GOT3 (cell line): ENCODE measurements around the gene CBFA2T3.

Experiments
- DNase-seq: peaks from one replicate; lab custom pipeline; 2025; ENCODE audit warnings: mixed read lengths; lab: John Stamatoyannopoulos, UW

Gene CBFA2T3

DNA sequence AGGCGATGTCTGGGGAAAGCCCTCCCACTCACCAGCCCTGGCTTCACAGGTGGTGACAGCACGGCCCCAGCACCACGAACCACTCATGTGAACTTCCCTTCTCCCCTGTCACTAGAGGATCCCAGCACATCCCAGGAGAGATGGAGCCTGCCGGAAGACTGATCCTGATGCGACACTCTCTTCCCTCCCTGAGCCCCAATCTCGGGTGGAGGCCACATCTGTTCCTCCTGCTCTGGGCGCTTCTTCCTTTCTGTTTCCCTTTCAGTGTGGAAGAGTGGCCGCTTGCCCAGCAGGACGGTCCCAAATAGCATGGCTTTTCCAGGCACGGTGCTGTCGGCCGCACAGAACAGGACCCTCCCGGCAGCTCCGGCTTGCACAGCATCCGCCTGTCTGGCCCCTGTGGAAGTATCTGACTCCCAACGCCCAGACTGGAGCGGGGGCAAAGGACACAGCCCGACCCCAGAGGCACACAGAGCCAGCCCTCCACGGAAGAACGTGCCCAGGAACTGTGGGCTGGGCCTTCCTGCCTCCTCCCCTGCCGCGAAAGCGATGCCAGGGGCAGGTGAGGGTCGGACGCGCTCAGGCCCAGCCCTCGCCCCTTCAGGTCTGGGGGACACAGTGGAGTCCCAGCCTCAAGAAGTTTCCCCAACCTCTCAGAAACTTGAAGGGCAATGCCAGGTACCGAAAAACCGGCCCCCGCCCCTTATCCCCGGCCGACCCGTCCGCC, 37.6 kb downstream of the CBFA2T3 start:
- no peak for DNase-seq

DNA sequence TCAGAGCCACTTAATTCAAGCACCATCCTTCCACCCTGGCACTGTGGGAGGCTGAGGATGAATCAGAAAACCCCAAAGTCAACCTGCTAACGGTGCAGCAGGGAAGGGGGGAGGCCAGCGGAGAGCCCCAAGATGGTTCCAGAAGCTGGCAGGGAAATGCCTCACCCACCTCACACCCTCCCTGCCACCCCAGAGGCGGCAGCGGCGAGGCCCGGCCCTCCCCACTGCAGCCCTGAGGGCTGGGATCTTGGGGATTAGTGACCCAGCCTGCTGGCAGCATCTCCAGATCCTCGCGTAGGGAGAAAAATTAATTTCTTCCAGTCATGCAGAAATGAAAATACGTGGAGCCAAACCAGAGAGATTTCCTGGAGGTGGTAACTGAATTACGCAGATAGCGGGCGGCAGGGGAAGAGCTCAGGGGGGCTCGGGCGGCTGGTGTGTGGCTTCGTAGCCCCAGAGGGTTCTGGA, 38.2 kb downstream of the CBFA2T3 start:
- DNase-seq, result no peak

DNA sequence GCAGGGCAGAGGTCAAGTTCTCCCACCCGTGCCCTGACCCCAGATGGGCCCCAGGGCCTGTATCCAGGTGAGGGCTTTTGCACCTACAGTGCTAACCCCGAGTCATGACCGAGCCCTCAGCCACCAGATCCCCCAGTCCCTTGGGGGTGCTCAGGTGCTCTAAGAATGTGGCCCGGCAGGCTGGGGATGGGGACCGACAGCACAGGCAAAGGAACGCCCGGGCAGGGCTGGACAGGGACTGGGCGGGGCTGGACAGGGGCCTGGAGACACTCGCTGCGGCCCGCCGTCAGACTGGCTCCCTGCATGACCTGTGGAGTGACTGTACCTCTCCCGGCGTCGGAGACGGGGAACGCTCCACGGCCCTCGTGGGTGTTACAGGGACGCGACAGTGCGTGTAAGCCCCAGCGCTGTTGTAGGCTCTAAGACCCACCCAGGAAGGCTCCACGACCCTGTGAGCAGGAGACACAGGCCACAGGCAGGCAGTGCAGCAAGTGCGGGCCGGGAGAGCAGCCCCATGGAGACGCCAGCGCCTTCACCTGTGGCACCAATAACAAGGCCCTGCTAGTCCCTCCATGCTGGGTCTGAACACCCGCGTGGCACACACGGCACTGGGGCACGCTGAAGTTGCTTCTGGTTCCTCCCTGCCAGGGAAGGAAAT, 38.8 kb downstream of the CBFA2T3 start:
- DNase-seq, result no peak

- DNase-seq, result no peak
Measured at GRCh38 chr16:88937206-88937621, 39.8 kb downstream of the CBFA2T3 start.

- DNase-seq, result no peak
Measured at GRCh38 chr16:88936556-88937205, 40.3 kb downstream of the CBFA2T3 start.

GRCh38 chr16:88936008-88936555, 40.9 kb downstream of the CBFA2T3 start:
- DNase-seq, result no peak

DNA sequence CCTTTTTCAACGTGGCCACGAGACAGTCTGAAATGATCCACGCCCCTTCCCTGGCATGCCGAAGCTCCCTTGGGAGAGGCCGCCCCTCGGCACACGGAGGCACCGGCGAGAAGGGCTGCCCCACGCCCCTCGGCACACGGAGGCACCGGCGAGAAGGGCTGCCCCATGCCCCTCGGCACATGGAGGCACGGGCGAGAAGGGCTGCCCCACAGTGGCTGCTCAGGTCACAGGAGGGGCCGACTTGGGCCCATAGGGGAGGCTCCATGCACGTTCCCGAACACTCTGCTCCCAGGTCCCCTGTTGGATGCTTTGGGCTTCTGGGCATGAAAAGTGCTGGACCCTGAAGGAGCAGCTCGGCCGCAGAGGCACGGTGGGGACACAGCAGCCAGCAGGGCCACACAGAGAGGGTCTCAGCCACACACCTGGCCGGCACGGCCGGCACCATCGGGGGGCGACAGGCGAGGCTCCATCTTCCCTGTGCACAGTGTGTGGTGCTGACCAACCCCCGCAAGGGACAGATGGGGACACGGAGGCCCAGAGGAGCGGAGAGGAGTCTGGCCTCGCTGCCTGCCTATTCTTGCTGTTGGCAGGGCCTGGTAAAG, 42.8 kb downstream of the CBFA2T3 start:
- DNase-seq, result no peak

DNA sequence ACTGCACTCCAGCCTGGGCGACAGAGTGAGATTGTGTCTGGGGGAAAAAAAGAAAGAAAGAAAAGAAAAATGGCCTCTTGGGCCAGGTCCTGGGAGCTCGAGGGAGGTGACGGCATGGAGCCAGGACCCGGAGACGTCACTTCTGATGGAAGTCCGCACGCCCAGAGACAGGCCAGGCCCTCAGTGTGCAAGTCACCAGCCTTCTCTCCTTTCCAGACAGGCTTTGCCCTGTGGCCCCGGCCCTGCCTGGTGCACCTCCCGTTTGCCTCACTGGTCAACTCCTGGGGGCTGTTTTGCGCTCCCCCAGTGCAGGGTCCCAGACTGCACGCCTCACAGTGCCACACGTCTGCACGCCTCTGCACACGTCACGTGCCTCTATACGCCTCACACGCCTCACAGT, 44.1 kb downstream of the CBFA2T3 start:
- DNase-seq, result no peak

- DNase-seq, result no peak
Measured at GRCh38 chr16:88931936-88932335, 45.1 kb downstream of the CBFA2T3 start.

GRCh38 chr16:88931373-88931900, 45.6 kb downstream of the CBFA2T3 start:
- no peak for DNase-seq

DNA sequence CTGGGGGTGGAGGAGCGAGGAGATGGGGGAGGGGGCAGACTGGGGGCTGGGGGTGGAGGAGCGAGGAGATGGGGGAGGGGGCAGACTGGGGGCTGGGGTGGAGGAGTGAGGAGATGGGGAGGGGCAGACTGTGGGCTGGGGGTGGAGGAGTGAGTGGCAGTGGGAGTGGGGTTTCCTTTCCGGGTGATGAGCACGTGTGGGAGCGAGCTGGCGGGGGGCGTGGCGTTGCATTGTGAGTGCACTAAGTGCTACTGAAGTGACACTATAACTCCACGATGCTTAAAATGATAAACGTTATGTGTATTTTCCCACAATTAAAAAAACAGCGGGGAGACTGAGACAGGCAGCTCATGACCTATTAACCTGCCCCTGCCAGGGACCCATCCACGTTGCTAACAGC, 46.3 kb downstream of the CBFA2T3 start:
- no peak for DNase-seq

DNA sequence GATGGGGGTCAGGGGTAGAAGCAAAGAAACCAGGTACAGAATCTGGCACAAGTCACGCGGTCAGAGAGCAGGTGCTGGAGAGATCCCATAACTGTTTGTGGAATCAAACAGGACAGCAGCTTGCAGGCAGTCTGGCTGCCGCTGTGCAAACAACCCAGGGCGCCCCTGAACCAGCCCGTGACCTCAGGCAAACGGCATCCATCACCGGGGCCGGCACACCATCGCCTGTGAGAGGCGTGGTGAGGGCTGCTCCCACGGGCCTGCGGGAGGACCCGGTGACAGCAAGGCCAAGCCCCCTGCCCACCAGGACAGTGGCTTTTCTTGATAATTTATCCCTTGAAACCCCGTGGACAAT, 47.9 kb downstream of the CBFA2T3 start:
- no peak for DNase-seq

GRCh38 chr16:88928405-88929090, 48.5 kb downstream of the CBFA2T3 start:
- DNase-seq, result no peak

DNA sequence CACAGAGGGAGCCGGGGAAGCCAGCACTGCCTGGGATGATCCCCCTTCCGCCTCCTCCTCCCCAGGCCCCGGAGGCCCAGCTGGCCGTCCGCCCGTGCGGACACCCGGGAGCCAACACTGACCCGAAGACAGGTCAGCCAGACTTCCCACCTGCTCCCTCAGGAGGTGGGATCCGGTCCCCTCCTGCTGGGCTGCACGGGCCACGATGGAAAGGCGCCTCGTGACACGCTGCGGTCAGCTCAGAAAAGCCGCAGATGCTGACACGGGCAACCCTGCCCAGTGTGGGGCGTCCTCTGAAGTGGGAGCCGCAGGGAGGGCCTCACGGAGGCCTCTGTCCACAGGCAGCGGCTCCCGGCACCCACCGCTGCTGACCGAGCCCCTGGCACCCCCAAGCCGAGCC, 49.3 kb downstream of the CBFA2T3 start:
- DNase-seq, result no peak

- no peak for DNase-seq
Measured at GRCh38 chr16:88927010-88927409, 50.0 kb downstream of the CBFA2T3 start.

- DNase-seq, result no peak
Measured at GRCh38 chr16:88926374-88926990, 50.5 kb downstream of the CBFA2T3 start.

GRCh38 chr16:88925540-88925887, 51.5 kb downstream of the CBFA2T3 start:
- no peak for DNase-seq

DNA sequence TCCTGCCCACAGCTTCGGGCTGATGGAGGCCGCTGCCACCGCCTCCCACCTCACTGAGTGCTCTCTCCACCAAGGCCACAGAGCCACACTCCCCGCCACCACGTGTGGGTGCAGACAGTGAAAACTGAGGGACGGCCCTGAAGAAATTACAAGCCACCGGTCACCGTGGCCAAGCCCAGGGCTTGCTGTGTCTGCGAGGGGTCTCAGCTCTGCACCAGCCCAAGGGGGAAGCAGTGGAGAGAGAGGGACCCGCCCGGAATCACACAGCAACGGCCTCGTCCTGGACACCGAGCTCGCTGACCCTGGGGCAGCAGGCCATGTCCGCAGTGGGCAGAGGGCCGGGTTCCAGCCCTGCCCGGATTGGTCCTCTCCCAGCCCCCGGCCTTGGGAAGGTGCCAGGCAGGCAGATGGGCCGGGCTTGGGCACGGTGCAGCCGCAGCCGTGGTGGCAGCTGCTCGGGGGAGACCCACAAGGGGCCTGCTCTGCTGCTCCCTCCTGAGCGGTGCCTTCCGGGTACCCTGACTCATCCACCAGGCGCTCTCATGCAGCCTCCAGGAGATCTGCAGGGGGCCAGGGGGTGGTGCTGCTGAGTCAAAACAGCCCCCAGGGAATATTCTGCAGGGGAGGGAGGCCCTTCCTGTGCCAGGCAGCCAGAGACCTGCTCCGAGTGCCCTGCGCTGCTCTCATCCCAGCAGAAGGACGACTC, 52.0 kb downstream of the CBFA2T3 start:
- peak; percentile 49 for DNase-seq

- no peak for DNase-seq
Measured at GRCh38 chr16:88923926-88924833, 52.8 kb downstream of the CBFA2T3 start.

DNA sequence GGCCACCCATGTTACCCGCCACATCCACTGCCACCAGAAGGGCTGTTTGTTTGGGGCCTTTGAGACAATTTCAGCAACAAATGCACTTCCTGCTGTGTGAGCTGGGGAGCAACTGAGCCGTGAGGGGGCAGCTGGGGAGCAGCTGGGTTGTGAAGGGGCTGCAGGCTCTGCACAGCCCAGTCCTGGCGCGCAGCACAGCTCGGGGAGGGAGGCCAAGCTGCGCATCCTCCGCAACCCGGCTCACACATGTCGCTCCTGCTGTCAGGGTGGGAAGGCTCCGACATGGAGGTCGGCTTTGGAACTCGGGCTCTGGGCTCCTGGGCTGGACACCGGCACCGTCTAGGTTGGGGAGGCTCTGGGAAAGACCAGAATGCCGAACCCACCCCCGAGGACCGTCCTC, 53.6 kb downstream of the CBFA2T3 start:
- DNase-seq, result no peak
